ENCODE data around the gene MLXIP. TPM values are rescaled to one million over a fixed set of nuclear protein-coding genes. Genes with fewer than 3 reads are reported as not detected.
A peak's percentile ranks its signal among the peaks of the same experiment; 100 is the strongest.

Gene MLXIP
- 10 to 100 TPM; 48.1 to 62.6 TPM for total RNA-seq
- polyA plus RNA-seq (ENCODE audit: insufficient read length in 6 of 6): 10 to 100 TPM; 72.8 to 98.7 (median 81.7) TPM
- long read RNA-seq, donor 1, full-length matches to known transcripts: 4 of 19 reads
- long read RNA-seq, donor 1, partial matches to known transcripts: 15 of 19 reads
- long read RNA-seq, donor 1, other reads (novel, unspliced or antisense): 0 of 19 reads
- long read RNA-seq, donor 2, full-length matches to known transcripts: 4 of 21 reads
- long read RNA-seq, donor 2, partial matches to known transcripts: 17 of 21 reads
- long read RNA-seq, donor 2, other reads (novel, unspliced or antisense): 0 of 21 reads
- long read RNA-seq, donor 3, full-length matches to known transcripts: 10 of 10 reads
- long read RNA-seq, donor 3, partial matches to known transcripts: 0 of 10 reads
- long read RNA-seq, donor 3, other reads (novel, unspliced or antisense): 0 of 10 reads
- long read RNA-seq, donor 4: 0 reads
- long read RNA-seq, donor 5, full-length matches to known transcripts: 7 of 15 reads
- long read RNA-seq, donor 5, partial matches to known transcripts: 8 of 15 reads
- long read RNA-seq, donor 5, other reads (novel, unspliced or antisense): 0 of 15 reads
- long read RNA-seq, donor 6, full-length matches to known transcripts: 1 of 7 reads
- long read RNA-seq, donor 6, partial matches to known transcripts: 6 of 7 reads
- long read RNA-seq, donor 6, other reads (novel, unspliced or antisense): 0 of 7 reads
- long read RNA-seq, donor 7, full-length matches to known transcripts: 2 of 2 reads
- long read RNA-seq, donor 7, partial matches to known transcripts: 0 of 2 reads
- long read RNA-seq, donor 7, other reads (novel, unspliced or antisense): 0 of 2 reads
- long read RNA-seq, donor 8, full-length matches to known transcripts: 6 of 27 reads
- long read RNA-seq, donor 8, partial matches to known transcripts: 21 of 27 reads
- long read RNA-seq, donor 8, other reads (novel, unspliced or antisense): 0 of 27 reads
- long read RNA-seq, donor 9: 0 reads
- long read RNA-seq, donor 10, partial matches to known transcripts: 2 of 2 reads
- long read RNA-seq, donor 10, other reads (novel, unspliced or antisense): 0 of 2 reads
- long read RNA-seq, donor 11: 0 reads
- long read RNA-seq, donor 12, full-length matches to known transcripts: 1 of 13 reads
- long read RNA-seq, donor 12, partial matches to known transcripts: 12 of 13 reads
- long read RNA-seq, donor 12, other reads (novel, unspliced or antisense): 0 of 13 reads

GRCh38 chr12:122078141-122079032 is at the start of gene MLXIP:
Gene MLXIP (plus strand): TSS chr12:122078756. CDS start chr12:122078854, 98 bp downstream.
- H3K27ac ChIP-seq: peak within 1 kb of the TSS; percentile 82 to 93
- DNase-seq (peak; percentile 94 to 97 (median 96)), ATAC-seq (peak; percentile 80)
- intact Hi-C loops (cut with DNase I): no loop called here
- no peaks in the 10 kb centered on the region for H3K27me3 ChIP-seq
- peaks cover 24 to 55% of the 10 kb centered on the region in 2 donors for H3K4me1 ChIP-seq
- peak within 1 kb of the TSS; percentile 65 to 92 for H3K4me3 ChIP-seq
- no peaks in the 10 kb centered on the region for H3K36me3 ChIP-seq
- no peak for TF ChIP-seq CTCF (IDR thresholded peaks at IDR 0.05)
- no peaks in the 10 kb centered on the region for H3K9me3 ChIP-seq

GRCh38 chr12:122028905-122029560 is 49.5 kb upstream of the MLXIP start:
- no peak overlapping the region for H3K4me3 ChIP-seq
- no peak for DNase-seq
- H3K36me3 ChIP-seq: no peaks in the 10 kb centered on the region
- no peaks in the 10 kb centered on the region for H3K9me3 ChIP-seq
- H3K27me3 ChIP-seq: peaks cover 0 to 2% of the 10 kb centered on the region in 2 donors
- H3K4me1 ChIP-seq: peaks cover 0 to under 1% of the 10 kb centered on the region in 2 donors
- TF ChIP-seq CTCF (IDR thresholded peaks at IDR 0.05): no peak
- ATAC-seq: no peak
- no peak overlapping the region for H3K27ac ChIP-seq
- intact Hi-C loops (cut with DNase I): no loop called here

GRCh38 chr12:122029620-122030423 is 48.7 kb upstream of the MLXIP start:
- Histone ChIP-seq H3K9me3 (no peaks in the 10 kb centered on the region), H3K4me1 (no peaks in the 10 kb centered on the region), H3K27me3 (no peaks in the 10 kb centered on the region), H3K4me3 (no peak overlapping the region), H3K36me3 (no peaks in the 10 kb centered on the region), H3K27ac (no peak overlapping the region)
- DNase-seq: no peak
- no peak for TF ChIP-seq CTCF (IDR thresholded peaks at IDR 0.05)
- intact Hi-C loops (cut with DNase I): no loop called here
- peak; percentile 17 for ATAC-seq

Data from left lung (tissue), 14 donors.